Fibroblast of lung (primary cell): ENCODE measurements around the gene TBC1D22A. TPM values are rescaled to one million over a fixed set of nuclear protein-coding genes. Genes with fewer than 3 reads are reported as not detected.

Source experiments
- DNase-seq, 2 donors: peaks; one replicate each; pipeline versions ENCODE4 v3.0.0 to v3.0.0-alpha.2; 2010; ENCODE audit warnings: low read depth in 2 of 2
- H2AFZ ChIP-seq: 2 replicates; pipeline ENCODE4 v1.5.1; 2012; ENCODE audit warnings: low read length, control low read depth, inconsistent platforms
- H3K27ac ChIP-seq: 2 replicates; pipeline ENCODE4 v1.5.1; 2011; ENCODE audit warnings: low read length, control low read depth; ENCODE audit not compliant: insufficient read depth
- H3K27me3 ChIP-seq: 2 replicates; pipeline ENCODE4 v1.5.1; 2011; ENCODE audit warnings: mild to moderate bottlenecking, low read length; ENCODE audit not compliant: control insufficient read depth, insufficient read depth
- H3K36me3 ChIP-seq: 2 replicates; pipeline ENCODE4 v1.5.1; 2011; ENCODE audit warnings: low read length; ENCODE audit not compliant: control insufficient read depth, insufficient read depth
- H3K4me1 ChIP-seq: 2 replicates; pipeline ENCODE4 v1.5.1; 2011; ENCODE audit warnings: low read length; ENCODE audit not compliant: control insufficient read depth, insufficient read depth; ENCODE audit errors: extremely low read depth
- H3K4me2 ChIP-seq: 2 replicates; pipeline ENCODE4 v1.5.1; 2011; ENCODE audit warnings: low read length, control low read depth; ENCODE audit not compliant: insufficient read depth; ENCODE audit errors: extremely low read depth
- H3K4me3 ChIP-seq, 4 experiments: fragments of 200-600 bp in 1 of 4; sonication (generic) in 1 of 4; replicated peaks in 1 of 4; 2 replicates each; pipeline ENCODE4 v1.5.1; 2011 to 2016; ENCODE audit warnings: low read length in 4 of 4, low read depth in 3 of 4, mild to moderate bottlenecking in 3 of 4, control low read depth in 2 of 4, inconsistent platforms in 1 of 4, mixed read lengths in 1 of 4; ENCODE audit not compliant: insufficient read depth in 1 of 4; ENCODE audit errors: control extremely low read depth in 1 of 4
- H3K79me2 ChIP-seq: 2 replicates; pipeline ENCODE4 v1.5.1; 2012; ENCODE audit warnings: mild to moderate bottlenecking, low read length, inconsistent platforms; ENCODE audit not compliant: control insufficient read depth, insufficient read depth
- H3K9ac ChIP-seq: 2 replicates; pipeline ENCODE4 v1.5.1; 2011; ENCODE audit warnings: mild to moderate bottlenecking, low read length, control low read depth; ENCODE audit not compliant: insufficient read depth
- H3K9me3 ChIP-seq: 2 replicates; pipeline ENCODE4 v1.5.1; 2012; ENCODE audit warnings: low read depth, low read length; ENCODE audit not compliant: control insufficient read depth, insufficient read depth
- H4K20me1 ChIP-seq: 2 replicates; pipeline ENCODE4 v1.5.1; 2011; ENCODE audit warnings: low read length; ENCODE audit not compliant: control insufficient read depth, insufficient read depth; ENCODE audit errors: extremely low read depth
- EZH2 ChIP-seq: IDR thresholded peaks from 2 replicates; pipeline ENCODE4 v1.5.1; 2012; ENCODE audit warnings: low read length, control low read depth, mild to moderate bottlenecking; ENCODE audit errors: missing control alignments
- polyA plus RNA-seq, 2 donors: library from polyadenylated mRNA; depleted of rRNA in 1 of 2; stranded (reverse) in 1 of 2; unstranded in 1 of 2; fragments of >200 nt; gene quantifications; 2 replicates each; pipeline ENCODE4 v1.2.1, GENCODE V29; 2011 to 2012; ENCODE audit warnings: missing spikeins in 1 of 2
- total RNA-seq: library from RNA; depleted of rRNA; stranded (reverse); fragments of >200 nt; gene quantifications from 2 replicates; pipeline ENCODE4 v1.2.1, GENCODE V29; 2014
- TF ChIP-seq, protein P1 (sequence below), 2 donors: IDR thresholded peaks in 1 of 2; conservative IDR thresholded peaks in 1 of 2; 1 replicate in 1 of 2; 2 replicates in 1 of 2; pipeline ENCODE4 v1.5.1; 2011 to 2012; ENCODE audit warnings: low read length in 2 of 2, control low read depth in 1 of 2, inconsistent platforms in 1 of 2, low read depth in 1 of 2, mild to moderate bottlenecking in 1 of 2

Gene TBC1D22A
- total and polyA plus RNA-seq, 2 donors (not counting 1 experiment from before 2014, with no cell fraction given): 11.6 to 17.6 TPM

- Histone ChIP-seq H3K27ac (no peak overlapping the region), H3K9me3 (no peaks in the 10 kb centered on the region), H3K27me3 (no peaks in the 10 kb centered on the region), H3K4me3 (no peak overlapping the region), H3K9ac (no peak overlapping the region), H3K4me1 (peaks cover 3% of the 10 kb centered on the region), H4K20me1 (no peaks in the 10 kb centered on the region), H3K4me2 (no peak overlapping the region), H3K79me2 (no peaks in the 10 kb centered on the region), H2AFZ (no peak overlapping the region), H3K36me3 (no peaks in the 10 kb centered on the region)
- peak in 1 of 2 donors; percentile 50 for DNase-seq
- TF ChIP-seq, protein P1, sequence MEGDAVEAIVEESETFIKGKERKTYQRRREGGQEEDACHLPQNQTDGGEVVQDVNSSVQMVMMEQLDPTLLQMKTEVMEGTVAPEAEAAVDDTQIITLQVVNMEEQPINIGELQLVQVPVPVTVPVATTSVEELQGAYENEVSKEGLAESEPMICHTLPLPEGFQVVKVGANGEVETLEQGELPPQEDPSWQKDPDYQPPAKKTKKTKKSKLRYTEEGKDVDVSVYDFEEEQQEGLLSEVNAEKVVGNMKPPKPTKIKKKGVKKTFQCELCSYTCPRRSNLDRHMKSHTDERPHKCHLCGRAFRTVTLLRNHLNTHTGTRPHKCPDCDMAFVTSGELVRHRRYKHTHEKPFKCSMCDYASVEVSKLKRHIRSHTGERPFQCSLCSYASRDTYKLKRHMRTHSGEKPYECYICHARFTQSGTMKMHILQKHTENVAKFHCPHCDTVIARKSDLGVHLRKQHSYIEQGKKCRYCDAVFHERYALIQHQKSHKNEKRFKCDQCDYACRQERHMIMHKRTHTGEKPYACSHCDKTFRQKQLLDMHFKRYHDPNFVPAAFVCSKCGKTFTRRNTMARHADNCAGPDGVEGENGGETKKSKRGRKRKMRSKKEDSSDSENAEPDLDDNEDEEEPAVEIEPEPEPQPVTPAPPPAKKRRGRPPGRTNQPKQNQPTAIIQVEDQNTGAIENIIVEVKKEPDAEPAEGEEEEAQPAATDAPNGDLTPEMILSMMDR (conservative IDR thresholded peaks at IDR 0.05 in 1 of 2, IDR thresholded peaks at IDR 0.05 in 1 of 2; ENCODE audit: low read depth in 1 of 2, low read length in 2 of 2): no peak
- no peak for TF ChIP-seq EZH2
Observed at GRCh38 chr22:47152938-47153337, 390.5 kb downstream of the TBC1D22A start.

GRCh38 chr22:47153854-47154525 is 391.5 kb downstream of the TBC1D22A start:
- Histone ChIP-seq H3K4me3 (peak overlapping the region in 1 of 4 experiments; percentile 52), H2AFZ (peak overlapping the region; percentile 43), H3K4me2 (peak overlapping the region; percentile 85)

GRCh38 chr22:47154621-47155081 is 392.2 kb downstream of the TBC1D22A start:
- H3K4me3 ChIP-seq: peak overlapping the region in 3 of 4 experiments; percentile 17 to 52 (median 22)
- H3K9ac ChIP-seq: peak overlapping the region; percentile 45
- DNase-seq: peak; percentile 73 to 83
- peak overlapping the region; percentile 34 for H3K27ac ChIP-seq
- H3K9me3 ChIP-seq: no peaks in the 10 kb centered on the region
- no peak for TF ChIP-seq EZH2
- TF ChIP-seq, protein P1 (conservative IDR thresholded peaks at IDR 0.05 in 1 of 2, IDR thresholded peaks at IDR 0.05 in 1 of 2; ENCODE audit: low read depth in 1 of 2, low read length in 2 of 2): peak; percentile 7 to 23
- H2AFZ ChIP-seq: peak overlapping the region; percentile 43
- H3K79me2 ChIP-seq: no peaks in the 10 kb centered on the region
- no peaks in the 10 kb centered on the region for H3K27me3 ChIP-seq
- H3K4me1 ChIP-seq: peaks cover 3% of the 10 kb centered on the region
- H4K20me1 ChIP-seq: no peaks in the 10 kb centered on the region
- H3K36me3 ChIP-seq: no peaks in the 10 kb centered on the region
- peak overlapping the region; percentile 85 for H3K4me2 ChIP-seq

More at GRCh38 chr22:47153854-47154525, 391.5 kb downstream of the TBC1D22A start:
- no peaks in the 10 kb centered on the region for H3K27me3 ChIP-seq
- TF ChIP-seq EZH2: no peak
- TF ChIP-seq, protein P1 (conservative IDR thresholded peaks at IDR 0.05 in 1 of 2, IDR thresholded peaks at IDR 0.05 in 1 of 2; ENCODE audit: low read depth in 1 of 2, low read length in 2 of 2): no peak
- no peaks in the 10 kb centered on the region for H4K20me1 ChIP-seq
- peak overlapping the region; percentile 38 for H3K9ac ChIP-seq
- H3K36me3 ChIP-seq: no peaks in the 10 kb centered on the region
- peak in 1 of 2 donors; percentile 3 for DNase-seq
- H3K4me1 ChIP-seq: peaks cover 3% of the 10 kb centered on the region
- no peaks in the 10 kb centered on the region for H3K79me2 ChIP-seq
- no peaks in the 10 kb centered on the region for H3K9me3 ChIP-seq
- no peak overlapping the region for H3K27ac ChIP-seq
